Measurements from ENCODE around the gene BSG. TPM values are rescaled to one million over a fixed set of nuclear protein-coding genes. Genes with fewer than 3 reads are reported as not detected.

The BSG gene
- total RNA-seq, 1 experiment from 2014 or later: 758 TPM

- TF ChIP-seq PRDM15 (CRISPR knock-in tag; IDR thresholded peaks at IDR 0.05) (no peak), ZNF121 (CRISPR knock-in tag; IDR thresholded peaks at IDR 0.05) (no peak), ATF6 (CRISPR knock-in tag; IDR thresholded peaks at IDR 0.05) (0 out of 2 replicates have a peak, but pooled peaks have one; percentile 56), SMAD4 (CRISPR knock-in tag; IDR thresholded peaks at IDR 0.05) (peak; percentile 51; the same call in 1 of the 2 replicates), FOXK1 (CRISPR knock-in tag; IDR thresholded peaks at IDR 0.05) (peak; percentile 63; the same call in 1 of the 2 replicates), CDX4 (CRISPR knock-in tag; IDR thresholded peaks at IDR 0.05; ENCODE audit: borderline replicate concordance) (no peak), FOXP4 (CRISPR knock-in tag; IDR thresholded peaks at IDR 0.05) (peak; percentile 96), PRRX2 (CRISPR knock-in tag; IDR thresholded peaks at IDR 0.05) (no peak), ZBTB21 (CRISPR knock-in tag; IDR thresholded peaks at IDR 0.05; ENCODE audit: borderline replicate concordance) (no peak), GTF2I (CRISPR knock-in tag; conservative IDR thresholded peaks at IDR 0.05) (no peak), CTCF (IDR thresholded peaks at IDR 0.05) (no peak), NFYB (CRISPR knock-in tag; conservative IDR thresholded peaks at IDR 0.05; ENCODE audit: low read depth) (no peak; the same call in 1 of the 2 replicates), ETV6 (CRISPR knock-in tag; IDR thresholded peaks at IDR 0.05) (peak; percentile 89)
These were observed 18.9 kb downstream of the BSG start (continued) for GRCh38 chr19:591099-591958.

GRCh38 chr19:592101-592500, 19.7 kb downstream of the BSG start:
- ATAC-seq (no peak), DNase-seq (ENCODE audit: low spot score) (no peak)
- Mint-ChIP-seq H3K27ac (no peak overlapping the region), H3K4me3 (no peak overlapping the region), H3K36me3 (no peaks in the 10 kb centered on the region), H3K9me3 (no peaks in the 10 kb centered on the region), H3K4me1 (no peaks in the 10 kb centered on the region), H3K27me3 (ENCODE audit: low read depth) (peaks cover 43% of the 10 kb centered on the region)
- POLR2A ChIA-PET: no interaction called here
- CTCF ChIA-PET: interaction anchor here (1.0 kb wide), 1 partner anchor 142 kb away, joined by 3 read pairs; no protein-coding TSS in a partner anchor
- TF ChIP-seq AFF4 (CRISPR knock-in tag; IDR thresholded peaks at IDR 0.05; ENCODE audit: borderline replicate concordance): no peak
- no peak for TF ChIP-seq GRHL2 (CRISPR knock-in tag; IDR thresholded peaks at IDR 0.05; ENCODE audit: insufficient replicate concordance, severe bottlenecking)
- no peak for TF ChIP-seq ETV6 (CRISPR knock-in tag; IDR thresholded peaks at IDR 0.05)
- TF ChIP-seq SMAD4 (CRISPR knock-in tag; IDR thresholded peaks at IDR 0.05): no peak
- TF ChIP-seq STAT6 (CRISPR knock-in tag; conservative IDR thresholded peaks at IDR 0.05; ENCODE audit: low read depth): no peak
- no peak for TF ChIP-seq ZNF219 (CRISPR knock-in tag; IDR thresholded peaks at IDR 0.05; ENCODE audit: borderline replicate concordance)

Measured in WTC11 (cell line).